ENCODE data around the gene BCR. TPM values are rescaled to one million over a fixed set of nuclear protein-coding genes. Genes with fewer than 3 reads are reported as not detected.

The BCR gene
- total and polyA plus RNA-seq, 12 donors = 18.7 to 64.3 (median 42.4) TPM

DNA sequence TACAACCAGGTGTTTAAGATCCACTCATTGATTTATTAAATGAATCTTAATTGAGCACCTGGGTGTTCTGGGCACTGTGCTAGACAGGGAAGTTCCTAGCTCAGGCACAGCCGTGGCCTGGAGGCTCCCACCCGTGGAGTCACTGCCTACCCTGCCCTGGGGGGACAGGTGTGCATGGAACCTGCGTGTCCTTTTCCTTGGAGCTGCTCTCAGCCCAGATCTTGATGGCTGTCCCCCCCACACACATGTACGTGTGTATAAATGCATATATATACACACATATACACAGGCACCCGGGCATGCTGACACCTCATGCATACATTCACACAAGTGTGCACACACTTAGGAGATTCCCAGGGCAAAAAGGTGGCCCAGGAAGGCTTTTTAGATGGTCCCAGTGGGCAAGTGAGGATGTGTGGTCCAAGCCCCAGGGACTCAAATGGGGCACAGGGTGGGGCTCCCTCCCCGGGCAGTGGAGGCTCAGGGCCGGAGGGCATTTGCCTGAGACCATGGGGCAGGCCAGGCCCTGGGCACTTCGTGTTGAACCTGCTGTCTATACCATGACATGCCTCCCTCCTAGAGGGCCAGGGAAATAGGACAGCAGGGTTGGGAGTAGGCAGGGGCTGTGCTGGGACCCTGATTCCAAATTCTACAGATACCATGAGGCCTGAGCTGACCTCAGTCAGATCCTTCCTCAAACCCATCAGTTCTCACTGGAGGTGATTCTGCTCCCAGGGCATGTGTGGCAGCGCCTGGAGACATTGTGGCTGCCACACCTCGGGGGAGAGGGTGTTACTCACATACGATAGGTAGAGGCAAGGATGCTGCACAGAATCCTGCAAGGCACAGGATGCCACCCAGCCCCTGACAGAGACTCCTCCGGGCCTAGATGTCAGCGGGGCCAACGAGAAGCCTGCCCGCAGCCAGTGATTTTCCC, 77.8 kb downstream of the BCR start:
- intact Hi-C loops (cut with DNase I) = no loop called here
- DNase-seq = no peak
- 88 to 93% (median 91%) methylated on average over 9 to 15 of the region's 15 CpGs for WGBS, 4 donors
- Histone ChIP-seq H3K36me3 (replicated peaks in 1 of 2) (peaks cover 0 to 26% of the 10 kb centered on the region in 2 donors), H3K27me3 (no peaks in the 10 kb centered on the region), H3K9me3 (replicated peaks in 1 of 3) (no peaks in the 10 kb centered on the region), H3K27ac (peak overlapping the region in 3 of 5 donors; percentile 25 to 91 (median 77)), H3K4me3 (no peak overlapping the region), H3K4me1 (replicated peaks in 1 of 2) (peaks cover 14 to 20% of the 10 kb centered on the region in 2 donors)
- TF ChIP-seq POLR2A (IDR thresholded peaks at IDR 0.05) = no peak
- TF ChIP-seq, protein P1, sequence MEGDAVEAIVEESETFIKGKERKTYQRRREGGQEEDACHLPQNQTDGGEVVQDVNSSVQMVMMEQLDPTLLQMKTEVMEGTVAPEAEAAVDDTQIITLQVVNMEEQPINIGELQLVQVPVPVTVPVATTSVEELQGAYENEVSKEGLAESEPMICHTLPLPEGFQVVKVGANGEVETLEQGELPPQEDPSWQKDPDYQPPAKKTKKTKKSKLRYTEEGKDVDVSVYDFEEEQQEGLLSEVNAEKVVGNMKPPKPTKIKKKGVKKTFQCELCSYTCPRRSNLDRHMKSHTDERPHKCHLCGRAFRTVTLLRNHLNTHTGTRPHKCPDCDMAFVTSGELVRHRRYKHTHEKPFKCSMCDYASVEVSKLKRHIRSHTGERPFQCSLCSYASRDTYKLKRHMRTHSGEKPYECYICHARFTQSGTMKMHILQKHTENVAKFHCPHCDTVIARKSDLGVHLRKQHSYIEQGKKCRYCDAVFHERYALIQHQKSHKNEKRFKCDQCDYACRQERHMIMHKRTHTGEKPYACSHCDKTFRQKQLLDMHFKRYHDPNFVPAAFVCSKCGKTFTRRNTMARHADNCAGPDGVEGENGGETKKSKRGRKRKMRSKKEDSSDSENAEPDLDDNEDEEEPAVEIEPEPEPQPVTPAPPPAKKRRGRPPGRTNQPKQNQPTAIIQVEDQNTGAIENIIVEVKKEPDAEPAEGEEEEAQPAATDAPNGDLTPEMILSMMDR (IDR thresholded peaks at IDR 0.05) = no peak

DNA sequence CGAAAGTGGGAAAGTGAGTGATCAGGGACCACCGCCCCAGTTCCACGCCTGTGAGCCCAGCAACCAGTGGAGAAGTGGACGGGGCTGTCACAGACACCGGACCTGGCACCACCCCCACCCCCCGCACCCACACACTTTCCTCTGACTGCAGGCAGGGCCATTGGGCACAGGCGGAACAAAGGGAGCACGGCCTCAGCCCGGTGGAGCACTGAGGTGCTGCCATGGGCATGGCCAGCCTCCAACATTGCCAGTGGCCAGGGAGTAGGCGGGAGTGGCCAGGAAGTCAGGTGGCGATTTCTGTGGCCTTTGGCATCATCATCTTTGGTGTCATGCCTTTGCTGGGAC, 78.5 kb downstream of the BCR start:
- peaks cover 14 to 20% of the 10 kb centered on the region in 2 donors for H3K4me1 ChIP-seq (replicated peaks in 1 of 2)
- peaks cover 0 to 32% of the 10 kb centered on the region in 2 donors for H3K36me3 ChIP-seq (replicated peaks in 1 of 2)
- no peak overlapping the region for H3K4me3 ChIP-seq
- intact Hi-C loops (cut with DNase I) = no loop called here
- no peak for DNase-seq
- H3K27ac ChIP-seq = peak overlapping the region in 1 of 5 donors; percentile 77
- H3K27me3 ChIP-seq = no peaks in the 10 kb centered on the region
- WGBS, 4 donors = 92 to 100% (median 96%) methylated on average over 2 to 11 of the region's 11 CpGs
- no peak for TF ChIP-seq POLR2A (IDR thresholded peaks at IDR 0.05)
- TF ChIP-seq, protein P1 (IDR thresholded peaks at IDR 0.05) = no peak
- no peaks in the 10 kb centered on the region for H3K9me3 ChIP-seq (replicated peaks in 1 of 3)

DNA sequence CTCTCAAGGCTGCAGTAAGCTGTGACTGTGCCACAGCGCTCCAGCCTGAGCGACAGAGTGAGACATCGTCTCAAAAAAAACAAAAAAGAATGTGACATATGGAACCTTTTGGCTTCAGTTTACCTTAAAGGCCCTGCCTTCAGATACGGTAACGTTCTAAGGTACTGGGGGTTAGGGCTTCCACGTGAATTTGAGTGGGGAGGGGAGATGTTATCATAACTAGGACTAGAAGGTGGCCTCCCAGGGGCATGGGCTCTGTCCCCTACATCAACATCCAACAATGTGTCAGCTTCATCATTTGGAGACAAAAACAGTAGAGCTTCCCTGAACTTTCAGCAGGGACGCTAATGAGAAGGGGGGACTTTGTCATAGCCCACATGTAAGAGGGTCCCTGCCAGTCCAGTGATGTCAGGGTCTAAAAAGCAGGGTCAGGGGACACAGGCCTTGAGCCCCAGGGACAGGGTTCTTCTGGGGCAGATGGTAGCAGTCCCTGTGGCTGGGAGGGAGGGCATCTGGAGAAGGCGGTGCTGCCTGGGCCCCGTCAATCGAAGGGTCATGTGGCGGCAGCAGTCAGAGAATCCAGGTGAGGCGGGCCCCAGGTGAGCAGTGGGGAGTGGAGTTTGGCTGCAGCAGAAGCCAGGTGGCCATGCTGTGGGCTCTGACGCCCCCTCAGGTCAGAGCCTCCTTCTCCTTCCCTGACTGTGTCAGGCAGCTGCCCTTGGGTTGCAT, 79.8 kb downstream of the BCR start:
- peaks cover 0 to 23% of the 10 kb centered on the region in 2 donors for H3K36me3 ChIP-seq (replicated peaks in 1 of 2)
- intact Hi-C loops (cut with DNase I) = no loop called here

More for the DNA sequence above, 79.8 kb downstream of the BCR start:
- no peak for DNase-seq
- Histone ChIP-seq H3K27me3 (no peaks in the 10 kb centered on the region), H3K4me1 (replicated peaks in 1 of 2) (peaks cover 14 to 31% of the 10 kb centered on the region in 2 donors), H3K4me3 (no peak overlapping the region), H3K9me3 (replicated peaks in 1 of 3) (no peaks in the 10 kb centered on the region), H3K27ac (no peak overlapping the region)
- TF ChIP-seq, protein P1 (IDR thresholded peaks at IDR 0.05) = no peak
- TF ChIP-seq POLR2A (IDR thresholded peaks at IDR 0.05) = no peak
- WGBS, 4 donors = 95 to 97% (median 96%) methylated on average over 8 to 13 of the region's 13 CpGs
